H1 (cell line): Measurements from ENCODE around the gene CTPS2.

Experiments
- CREB1 ChIP-seq: IDR thresholded peaks from 2 replicates; pipeline ENCODE4 v1.6.1; 2012; ENCODE audit warnings: inconsistent platforms
- POLR2A ChIP-seq, 2 experiments: IDR thresholded peaks; 1 replicate in 1 of 2; 2 replicates in 1 of 2; pipeline ENCODE4 v1.6.1; 2011; ENCODE audit warnings: low read depth in 2 of 2, low read length in 2 of 2, mild to moderate bottlenecking in 2 of 2; ENCODE audit errors: control extremely low read depth in 1 of 2
- POLR2AphosphoS5 ChIP-seq: IDR thresholded peaks from 2 replicates; pipeline ENCODE4 v1.6.1; 2011; ENCODE audit warnings: low read depth, low read length
- TF ChIP-seq, protein P1 (sequence below), 3 experiments: IDR thresholded peaks; 1 replicate in 2 of 3; 2 replicates in 1 of 3; pipeline versions ENCODE4 v1.5.1 to v1.6.1; 2011; ENCODE audit warnings: low read length in 3 of 3, mild to moderate bottlenecking in 3 of 3, inconsistent platforms in 2 of 3, low read depth in 1 of 3, moderate library complexity in 1 of 3; ENCODE audit not compliant: insufficient read depth in 1 of 3; ENCODE audit errors: control extremely low read depth in 1 of 3

DNA sequence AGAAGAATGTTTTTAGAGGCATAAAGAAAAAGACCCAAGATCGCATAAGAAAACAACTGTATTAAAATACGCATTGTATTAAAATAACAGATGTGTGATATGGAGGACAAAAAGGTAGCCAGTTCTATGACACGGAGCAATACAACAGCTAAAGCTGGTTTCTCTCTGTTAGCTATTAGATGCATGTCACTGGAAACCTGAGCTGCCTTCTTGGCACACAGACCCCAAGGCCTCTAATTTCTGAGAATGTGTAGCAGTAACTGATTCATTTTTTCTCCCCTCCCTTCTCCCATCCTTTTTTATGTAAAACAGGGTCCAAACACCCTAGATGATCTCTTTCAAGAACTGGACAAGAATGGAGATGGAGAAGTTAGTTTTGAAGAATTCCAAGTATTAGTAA, 58.4 kb downstream of the CTPS2 start:
- TF ChIP-seq POLR2A (IDR thresholded peaks at IDR 0.05; ENCODE audit: control extremely low read depth in 1 of 2, low read depth in 2 of 2, low read length in 2 of 2) (no peak), POLR2AphosphoS5 (no peak), CREB1 (no peak)
- TF ChIP-seq, protein P1, sequence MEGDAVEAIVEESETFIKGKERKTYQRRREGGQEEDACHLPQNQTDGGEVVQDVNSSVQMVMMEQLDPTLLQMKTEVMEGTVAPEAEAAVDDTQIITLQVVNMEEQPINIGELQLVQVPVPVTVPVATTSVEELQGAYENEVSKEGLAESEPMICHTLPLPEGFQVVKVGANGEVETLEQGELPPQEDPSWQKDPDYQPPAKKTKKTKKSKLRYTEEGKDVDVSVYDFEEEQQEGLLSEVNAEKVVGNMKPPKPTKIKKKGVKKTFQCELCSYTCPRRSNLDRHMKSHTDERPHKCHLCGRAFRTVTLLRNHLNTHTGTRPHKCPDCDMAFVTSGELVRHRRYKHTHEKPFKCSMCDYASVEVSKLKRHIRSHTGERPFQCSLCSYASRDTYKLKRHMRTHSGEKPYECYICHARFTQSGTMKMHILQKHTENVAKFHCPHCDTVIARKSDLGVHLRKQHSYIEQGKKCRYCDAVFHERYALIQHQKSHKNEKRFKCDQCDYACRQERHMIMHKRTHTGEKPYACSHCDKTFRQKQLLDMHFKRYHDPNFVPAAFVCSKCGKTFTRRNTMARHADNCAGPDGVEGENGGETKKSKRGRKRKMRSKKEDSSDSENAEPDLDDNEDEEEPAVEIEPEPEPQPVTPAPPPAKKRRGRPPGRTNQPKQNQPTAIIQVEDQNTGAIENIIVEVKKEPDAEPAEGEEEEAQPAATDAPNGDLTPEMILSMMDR (IDR thresholded peaks at IDR 0.05; ENCODE audit: control extremely low read depth in 1 of 3, insufficient read depth in 1 of 3, low read depth in 1 of 3, low read length in 3 of 3), result no peak
